ENCODE results near the gene ACVRL1. TPM values are rescaled to one million over a fixed set of nuclear protein-coding genes. Genes with fewer than 3 reads are reported as not detected.

The ACVRL1 gene
- total RNA-seq, 1 experiment from 2014 or later: 0.98 TPM

DNA sequence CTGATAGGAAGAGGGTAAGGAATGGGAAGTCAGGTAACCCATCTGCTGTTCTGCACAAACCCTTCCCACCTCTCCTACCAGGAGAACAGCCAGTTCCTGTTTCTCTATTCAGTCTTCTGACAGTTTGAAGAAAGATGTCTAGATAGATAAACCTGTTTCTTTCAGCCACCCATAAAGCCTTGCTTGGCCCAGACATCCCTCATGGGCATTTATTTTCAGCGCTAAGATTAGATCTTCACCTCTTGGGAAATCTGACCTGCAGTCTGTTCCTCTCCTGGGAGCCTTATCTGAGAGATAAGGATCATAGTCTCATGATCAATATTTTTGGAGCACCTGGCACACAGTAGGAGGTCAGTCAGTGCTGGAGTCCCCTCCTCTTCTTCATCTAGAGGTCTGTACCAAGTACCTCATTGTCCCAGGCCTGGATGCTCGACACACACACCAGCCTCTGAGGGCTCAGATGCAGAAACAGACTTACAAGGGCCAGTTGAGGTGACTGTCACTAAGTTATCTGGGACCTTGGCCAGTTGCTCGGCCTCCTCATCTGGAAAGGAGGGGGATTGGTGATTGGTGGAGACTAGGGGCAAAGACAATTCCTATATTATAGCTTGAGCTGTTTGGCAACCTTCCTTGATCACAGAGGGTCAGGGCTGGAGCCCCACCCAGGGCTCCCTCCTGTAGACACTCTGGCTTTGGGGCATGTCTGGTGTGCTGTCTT is 18.2 kb downstream of the ACVRL1 start (continued):
- TF ChIP-seq ZNF671 (CRISPR knock-in tag; IDR thresholded peaks at IDR 0.05) (no peak), FOXJ3 (CRISPR knock-in tag; IDR thresholded peaks at IDR 0.05; ENCODE audit: borderline replicate concordance) (no peak), MXD4 (CRISPR knock-in tag; IDR thresholded peaks at IDR 0.05; ENCODE audit: borderline replicate concordance) (no peak), ZNF263 (CRISPR knock-in tag; IDR thresholded peaks at IDR 0.05; ENCODE audit: low read depth) (no peak), AR (CRISPR knock-in tag; IDR thresholded peaks at IDR 0.05) (no peak), CDX4 (CRISPR knock-in tag; IDR thresholded peaks at IDR 0.05; ENCODE audit: borderline replicate concordance) (no peak), ZNF317 (CRISPR knock-in tag; IDR thresholded peaks at IDR 0.05; ENCODE audit: borderline replicate concordance, low read depth) (no peak), CREB1 (CRISPR knock-in tag; IDR thresholded peaks at IDR 0.05) (no peak)
- TF ChIP-seq, protein P1, sequence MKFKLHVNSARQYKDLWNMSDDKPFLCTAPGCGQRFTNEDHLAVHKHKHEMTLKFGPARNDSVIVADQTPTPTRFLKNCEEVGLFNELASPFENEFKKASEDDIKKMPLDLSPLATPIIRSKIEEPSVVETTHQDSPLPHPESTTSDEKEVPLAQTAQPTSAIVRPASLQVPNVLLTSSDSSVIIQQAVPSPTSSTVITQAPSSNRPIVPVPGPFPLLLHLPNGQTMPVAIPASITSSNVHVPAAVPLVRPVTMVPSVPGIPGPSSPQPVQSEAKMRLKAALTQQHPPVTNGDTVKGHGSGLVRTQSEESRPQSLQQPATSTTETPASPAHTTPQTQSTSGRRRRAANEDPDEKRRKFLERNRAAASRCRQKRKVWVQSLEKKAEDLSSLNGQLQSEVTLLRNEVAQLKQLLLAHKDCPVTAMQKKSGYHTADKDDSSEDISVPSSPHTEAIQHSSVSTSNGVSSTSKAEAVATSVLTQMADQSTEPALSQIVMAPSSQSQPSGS (CRISPR knock-in tag; IDR thresholded peaks at IDR 0.05; ENCODE audit: borderline replicate concordance, low read depth): no peak
- TF ChIP-seq, protein P2, sequence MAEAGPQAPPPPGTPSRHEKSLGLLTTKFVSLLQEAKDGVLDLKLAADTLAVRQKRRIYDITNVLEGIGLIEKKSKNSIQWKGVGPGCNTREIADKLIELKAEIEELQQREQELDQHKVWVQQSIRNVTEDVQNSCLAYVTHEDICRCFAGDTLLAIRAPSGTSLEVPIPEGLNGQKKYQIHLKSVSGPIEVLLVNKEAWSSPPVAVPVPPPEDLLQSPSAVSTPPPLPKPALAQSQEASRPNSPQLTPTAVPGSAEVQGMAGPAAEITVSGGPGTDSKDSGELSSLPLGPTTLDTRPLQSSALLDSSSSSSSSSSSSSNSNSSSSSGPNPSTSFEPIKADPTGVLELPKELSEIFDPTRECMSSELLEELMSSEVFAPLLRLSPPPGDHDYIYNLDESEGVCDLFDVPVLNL (CRISPR knock-in tag; IDR thresholded peaks at IDR 0.05; ENCODE audit: borderline replicate concordance, low read depth): no peak

GRCh38 chr12:51926064-51926632 is 18.8 kb downstream of the ACVRL1 start:
- ATAC-seq (no peak), DNase-seq (ENCODE audit: low spot score) (no peak)
- CTCF ChIA-PET: interaction anchor here (0.7 to 2.2 kb wide), 4 partner anchors 12 to 31 kb away, joined by 3 to 18 read pairs (median 6); no protein-coding TSS in a partner anchor
- H3K4me1 Mint-ChIP-seq: peaks cover 18% of the 10 kb centered on the region
- no peak overlapping the region for H3K27ac Mint-ChIP-seq
- TF ChIP-seq, protein P3, sequence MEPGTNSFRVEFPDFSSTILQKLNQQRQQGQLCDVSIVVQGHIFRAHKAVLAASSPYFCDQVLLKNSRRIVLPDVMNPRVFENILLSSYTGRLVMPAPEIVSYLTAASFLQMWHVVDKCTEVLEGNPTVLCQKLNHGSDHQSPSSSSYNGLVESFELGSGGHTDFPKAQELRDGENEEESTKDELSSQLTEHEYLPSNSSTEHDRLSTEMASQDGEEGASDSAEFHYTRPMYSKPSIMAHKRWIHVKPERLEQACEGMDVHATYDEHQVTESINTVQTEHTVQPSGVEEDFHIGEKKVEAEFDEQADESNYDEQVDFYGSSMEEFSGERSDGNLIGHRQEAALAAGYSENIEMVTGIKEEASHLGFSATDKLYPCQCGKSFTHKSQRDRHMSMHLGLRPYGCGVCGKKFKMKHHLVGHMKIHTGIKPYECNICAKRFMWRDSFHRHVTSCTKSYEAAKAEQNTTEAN (CRISPR knock-in tag; IDR thresholded peaks at IDR 0.05): no peak
- TF ChIP-seq, protein P4, sequence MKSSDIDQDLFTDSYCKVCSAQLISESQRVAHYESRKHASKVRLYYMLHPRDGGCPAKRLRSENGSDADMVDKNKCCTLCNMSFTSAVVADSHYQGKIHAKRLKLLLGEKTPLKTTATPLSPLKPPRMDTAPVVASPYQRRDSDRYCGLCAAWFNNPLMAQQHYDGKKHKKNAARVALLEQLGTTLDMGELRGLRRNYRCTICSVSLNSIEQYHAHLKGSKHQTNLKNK (CRISPR knock-in tag; IDR thresholded peaks at IDR 0.05): no peak
- no peak for TF ChIP-seq HMGA2 (CRISPR knock-in tag; IDR thresholded peaks at IDR 0.05)
- TF ChIP-seq JUN (CRISPR knock-in tag; IDR thresholded peaks at IDR 0.05): no peak
- TF ChIP-seq MAX (CRISPR knock-in tag; IDR thresholded peaks at IDR 0.05): no peak
- no peaks in the 10 kb centered on the region for H3K36me3 Mint-ChIP-seq
- peaks cover 19% of the 10 kb centered on the region for H3K27me3 Mint-ChIP-seq (ENCODE audit: low read depth)
- POLR2A ChIA-PET: no interaction called here
- no peaks in the 10 kb centered on the region for H3K9me3 Mint-ChIP-seq
- H3K4me3 Mint-ChIP-seq: no peak overlapping the region

Measured in WTC11 (cell line).